Measurements from ENCODE around the gene COL24A1.
"Not testable (repeated sequence)": the region's sequence is repeated elsewhere in the genome, so short reads cannot be mapped to it uniquely, and the experiment has no call there.

Gene COL24A1

DNA sequence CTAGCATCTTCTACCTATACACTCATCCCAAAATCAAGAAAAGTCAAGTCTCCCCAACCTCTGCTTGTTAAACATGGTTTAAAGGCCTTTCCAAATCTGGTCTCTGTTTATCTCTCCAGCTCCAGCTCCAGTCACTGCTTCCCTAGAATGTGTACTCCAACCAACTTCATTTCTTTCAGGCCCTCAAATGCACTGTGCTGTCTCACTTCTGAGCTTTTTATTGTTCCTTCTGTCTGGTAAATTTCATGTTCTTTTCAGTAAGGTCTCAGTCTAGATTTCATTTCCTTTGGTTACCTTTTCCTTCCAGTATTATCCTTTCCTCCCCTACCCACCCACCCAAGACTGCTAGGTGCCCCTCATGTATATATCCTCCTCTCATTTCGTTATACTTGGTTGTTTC is 3.7 kb downstream of the COL24A1 start:
- no peak for DNase-seq

DNA sequence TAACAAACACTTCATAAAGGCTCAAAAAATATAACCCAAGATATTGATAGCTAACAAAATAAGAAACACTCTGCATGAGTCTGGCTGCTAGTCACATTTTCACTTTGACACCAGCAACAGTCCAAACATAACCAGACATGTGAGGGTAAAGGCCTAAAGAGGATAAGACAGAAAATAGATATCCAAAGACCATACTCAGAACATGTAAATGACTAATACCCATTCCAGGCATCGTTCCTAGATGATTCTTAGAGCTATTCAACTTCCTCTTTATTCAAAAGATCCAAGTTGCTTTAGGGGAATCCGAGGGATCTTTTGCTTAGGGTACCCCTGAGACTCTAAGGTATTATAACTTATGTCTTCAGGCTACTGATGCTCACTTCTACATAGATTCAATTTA is 5.1 kb downstream of the COL24A1 start:
- DNase-seq = no peak

DNA sequence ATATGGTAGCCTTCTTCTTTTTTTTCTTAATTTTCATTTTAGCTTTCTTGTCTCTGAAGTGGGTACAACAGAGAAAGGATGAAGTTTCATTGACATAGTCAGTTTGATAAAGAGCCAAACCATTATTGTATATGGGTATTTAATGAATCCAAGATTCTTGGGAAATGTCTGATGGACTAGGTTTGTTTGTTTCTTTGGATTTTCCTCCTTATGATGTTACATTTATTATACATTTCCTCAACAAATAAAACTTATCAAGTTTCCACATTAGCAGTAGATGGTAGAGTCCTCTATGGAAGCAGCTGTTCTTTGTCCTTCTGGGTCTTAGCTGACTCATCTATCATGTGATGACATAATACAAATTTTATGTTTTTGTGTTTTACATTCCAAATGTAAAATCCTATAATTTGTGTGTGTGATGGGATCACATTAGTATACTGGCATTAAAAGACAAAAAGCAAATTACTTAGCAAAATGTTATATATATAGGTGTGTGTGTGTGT is 6.0 kb downstream of the COL24A1 start:
- DNase-seq = no peak

DNA sequence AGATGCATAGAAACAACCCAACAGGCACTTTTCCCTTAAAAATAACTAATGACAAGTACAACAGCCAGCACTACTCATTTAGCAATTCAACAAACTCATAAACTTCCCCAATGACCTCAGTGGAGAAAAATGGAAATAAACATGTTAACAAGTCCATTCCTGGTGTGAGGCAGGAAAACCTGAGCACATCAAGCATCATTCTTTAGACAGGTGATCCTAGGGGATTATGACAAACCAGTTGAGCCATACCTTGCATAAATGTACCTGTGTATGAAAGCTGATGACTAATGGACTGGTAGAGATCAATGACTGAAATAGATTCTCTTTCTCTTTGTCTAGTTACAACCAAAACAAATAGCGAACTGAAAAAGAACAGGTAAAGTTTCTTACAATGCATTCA is 7.0 kb downstream of the COL24A1 start:
- DNase-seq = no peak

DNA sequence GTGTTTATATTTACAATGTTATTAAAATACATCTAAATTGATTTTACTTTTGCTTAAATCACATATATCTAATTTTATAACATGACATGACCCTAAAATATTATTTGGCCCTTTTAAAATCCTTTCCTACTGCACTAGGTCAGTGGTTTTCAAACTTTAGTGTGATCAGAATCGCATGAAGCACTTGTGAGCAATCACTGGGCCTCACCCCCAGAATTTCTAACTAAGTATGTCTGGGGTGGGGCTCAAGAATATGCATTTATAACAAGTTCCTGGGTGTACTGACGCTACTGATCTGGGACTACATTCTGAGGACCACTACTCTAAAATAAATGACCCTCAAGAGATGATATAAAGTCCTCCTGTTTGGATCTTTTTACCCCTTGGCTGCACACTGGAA is 8.8 kb downstream of the COL24A1 start:
- DNase-seq = no peak

DNA sequence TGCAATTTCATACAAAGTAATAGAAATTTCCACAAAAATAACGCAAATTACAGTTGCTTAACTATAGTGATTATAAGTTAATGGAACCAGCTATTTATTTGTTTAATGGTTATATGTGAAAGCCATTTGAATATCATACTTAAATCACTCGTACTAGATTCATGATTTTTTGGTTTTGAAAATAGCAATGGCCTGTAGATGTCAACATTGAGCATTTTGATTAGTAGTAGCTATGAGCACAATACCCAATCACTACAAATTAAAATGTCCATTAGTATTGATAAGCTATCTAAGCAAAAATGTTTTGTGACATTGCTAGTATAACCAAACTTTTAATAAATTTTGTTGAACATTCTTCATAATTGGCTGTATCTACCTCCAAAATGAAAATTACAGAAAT is 10.0 kb downstream of the COL24A1 start:
- no peak for DNase-seq

DNA sequence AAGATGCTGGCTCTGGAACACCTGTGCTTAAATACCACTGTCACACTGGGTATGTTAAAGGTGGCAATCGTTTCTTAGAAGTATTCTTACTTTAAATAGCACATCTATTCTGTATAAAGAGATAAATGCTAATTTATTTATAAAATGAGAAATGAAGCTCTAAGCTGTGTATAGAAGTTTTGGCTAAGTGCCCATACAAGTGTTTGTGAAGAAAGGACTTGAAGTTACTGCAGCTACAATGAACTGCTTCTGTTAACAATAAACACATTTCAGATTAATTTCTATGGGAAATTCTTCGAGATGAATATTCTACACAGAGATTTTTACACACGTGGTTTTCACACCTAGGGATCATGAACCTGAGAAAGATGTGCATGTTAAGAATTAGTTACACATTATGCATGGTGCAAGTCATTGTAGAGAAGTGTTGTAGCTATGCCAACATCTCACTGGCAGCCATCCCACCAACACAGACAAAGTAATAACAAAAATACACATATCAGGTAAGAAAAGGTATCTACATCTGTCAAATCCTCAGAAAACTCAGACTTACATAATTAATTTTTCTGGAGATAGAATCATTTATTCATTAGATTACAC is 16.2 kb downstream of the COL24A1 start:
- no peak for DNase-seq

DNA sequence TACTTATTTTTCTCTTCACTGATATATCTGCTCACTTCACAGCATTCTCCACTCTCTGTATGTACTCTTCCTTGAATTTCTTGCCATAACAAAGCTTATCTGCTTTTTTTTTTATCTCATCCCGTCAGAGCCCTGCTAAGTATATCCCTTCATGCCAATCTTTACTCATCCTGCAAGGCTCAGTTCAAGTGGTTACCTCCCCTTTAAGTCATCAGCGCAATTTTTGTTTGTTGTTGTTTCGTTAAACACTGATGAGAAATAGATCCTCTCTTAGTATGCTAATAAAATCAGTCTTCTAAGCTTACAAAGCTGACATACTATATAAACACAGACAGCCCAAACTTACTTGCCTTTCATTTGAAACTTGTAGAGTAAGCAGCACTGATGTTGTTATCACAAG is 17.8 kb downstream of the COL24A1 start:
- no peak for DNase-seq

DNA sequence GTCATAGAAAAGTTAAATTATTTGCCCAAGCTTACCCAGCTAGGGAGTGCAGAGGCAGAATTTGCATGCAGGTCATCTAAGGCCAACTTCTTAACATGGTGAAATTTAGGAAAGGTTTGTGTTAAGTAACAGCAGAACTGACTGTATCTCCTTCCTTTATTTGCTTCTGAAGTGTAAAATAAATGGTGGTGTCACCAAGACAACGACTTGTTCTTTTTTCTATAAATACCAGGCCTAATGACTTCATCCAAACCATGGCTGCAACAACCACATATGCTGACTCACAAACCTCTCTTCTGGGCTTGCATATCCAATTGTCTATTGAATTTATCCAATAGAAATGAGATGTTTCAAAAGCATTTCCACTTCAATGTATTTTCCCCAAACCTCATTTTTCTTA is 19.1 kb downstream of the COL24A1 start:
- no peak for DNase-seq

DNA sequence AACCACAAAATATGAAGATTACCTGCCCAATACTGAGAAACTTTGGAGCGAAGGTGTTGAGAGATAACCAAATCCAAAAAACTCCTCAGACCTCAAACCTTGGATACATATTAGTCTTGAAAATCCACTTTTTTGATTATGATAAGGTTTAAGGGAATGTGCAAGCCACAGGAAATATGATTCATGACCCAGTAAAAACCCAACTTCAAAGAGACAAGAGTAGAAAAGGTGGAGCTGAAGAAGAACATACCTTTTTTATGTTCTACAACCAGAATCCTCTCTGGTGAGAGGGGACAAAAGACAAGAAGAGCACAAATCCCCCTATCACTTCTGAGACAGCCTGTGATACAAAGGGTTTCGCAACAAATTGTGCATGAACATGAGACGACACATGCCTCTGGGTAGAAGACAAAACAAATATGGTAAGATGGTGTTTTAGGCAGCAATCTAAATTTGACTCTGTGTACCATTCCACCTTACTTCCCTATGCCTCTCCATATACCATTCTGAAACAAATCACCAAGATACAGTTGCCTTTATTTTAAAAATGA is 37.3 kb downstream of the COL24A1 start:
- no peak for DNase-seq

DNA sequence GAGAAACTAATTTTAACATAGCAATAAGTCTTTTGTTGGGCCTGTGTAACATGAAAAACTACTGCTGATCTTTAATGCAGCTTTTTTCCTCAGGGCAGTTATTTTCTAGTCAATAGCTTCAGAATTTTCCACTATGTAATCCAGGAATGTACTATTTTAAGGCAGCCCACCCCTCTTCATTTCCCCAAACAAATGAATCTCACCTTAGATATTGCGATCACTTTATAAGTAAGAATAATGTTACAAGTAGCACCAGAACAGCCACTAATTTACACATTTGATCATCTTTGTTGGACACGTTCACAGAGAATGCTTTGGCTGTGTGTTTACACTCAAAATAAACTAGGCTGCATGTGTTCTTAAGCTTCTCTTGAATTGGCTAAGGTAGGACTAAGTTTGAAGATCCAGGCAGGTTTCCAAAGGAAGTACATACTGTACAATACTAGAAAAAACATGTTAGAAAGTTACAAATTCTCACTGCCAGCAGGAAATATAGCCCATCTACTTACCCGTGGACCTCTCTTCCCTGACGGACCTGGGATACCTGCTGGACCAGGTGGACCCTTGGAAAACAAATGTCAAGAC is 41.7 kb downstream of the COL24A1 start:
- DNase-seq = no peak

DNA sequence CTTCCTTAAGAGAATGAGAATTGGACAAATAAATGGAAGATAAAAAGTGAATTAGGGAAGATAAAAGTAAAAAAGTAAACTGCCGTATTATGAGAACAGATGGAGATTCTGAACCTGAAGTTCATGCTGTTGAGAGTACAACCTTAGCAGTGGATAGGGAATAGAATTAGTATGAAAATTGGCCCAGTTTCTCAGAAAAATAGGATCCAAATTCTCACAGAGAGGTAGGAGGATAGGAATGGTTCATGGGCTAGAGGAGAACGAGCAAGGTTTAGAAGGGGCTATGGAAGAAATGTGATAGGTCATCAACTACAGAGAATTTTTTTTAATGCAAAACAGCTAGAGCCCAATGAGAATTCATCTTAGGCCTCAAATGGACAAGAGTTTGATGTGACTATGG is 42.3 kb downstream of the COL24A1 start:
- no peak for DNase-seq

DNA sequence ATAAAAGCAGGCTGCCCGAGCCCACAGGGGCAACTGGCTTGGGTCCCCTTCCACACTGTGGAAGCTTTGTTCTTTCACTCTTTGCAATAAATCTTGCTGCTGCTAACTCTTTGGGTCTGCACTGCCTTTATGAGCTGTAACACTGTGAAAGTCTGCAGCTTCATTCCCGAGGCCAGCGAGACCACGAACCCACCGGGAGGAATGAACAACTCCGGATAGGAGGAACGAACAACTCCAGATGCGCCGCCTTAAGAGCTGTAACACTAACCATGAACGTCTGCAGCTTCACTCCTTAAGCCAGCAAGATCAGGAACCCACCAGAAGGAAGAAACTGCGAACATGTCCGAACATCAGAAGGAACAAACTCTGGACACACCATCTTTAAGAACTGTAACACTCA is 45.0 kb downstream of the COL24A1 start:
- not testable (repeated sequence) for DNase-seq

DNA sequence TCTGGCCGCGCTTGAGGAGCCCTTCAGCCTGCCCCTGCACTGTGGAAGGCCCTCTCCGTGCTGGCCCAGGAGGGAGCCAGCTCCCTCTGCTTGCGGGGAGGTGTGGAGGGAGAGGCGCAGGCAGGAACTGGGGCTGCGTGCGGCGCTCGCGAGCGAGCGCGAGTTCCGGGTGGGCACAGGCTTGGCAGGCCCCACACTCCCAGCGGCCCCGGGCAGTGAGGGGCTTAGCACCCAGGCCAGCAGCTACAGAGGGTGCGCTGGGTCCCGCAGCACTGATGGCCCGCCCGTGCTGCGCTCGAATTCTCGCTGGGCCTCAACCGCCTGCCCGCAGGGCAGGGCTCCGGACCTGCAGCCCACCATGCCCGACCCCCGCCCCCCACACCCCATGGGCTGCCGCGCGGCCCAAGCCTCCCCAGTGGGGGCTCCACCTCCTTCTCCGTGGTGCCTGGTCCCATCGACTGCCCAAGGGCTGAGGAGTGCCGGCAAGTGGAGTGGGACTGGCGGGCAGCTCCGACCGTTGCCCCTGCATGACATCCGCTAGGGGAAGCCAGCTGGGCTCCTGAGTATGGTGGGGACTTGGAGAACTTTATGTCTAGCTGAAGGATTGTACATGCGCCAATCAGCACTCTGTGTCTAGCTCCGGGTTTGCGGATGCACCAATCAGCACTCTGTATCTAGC is 46.0 kb downstream of the COL24A1 start:
- no peak for DNase-seq

DNA sequence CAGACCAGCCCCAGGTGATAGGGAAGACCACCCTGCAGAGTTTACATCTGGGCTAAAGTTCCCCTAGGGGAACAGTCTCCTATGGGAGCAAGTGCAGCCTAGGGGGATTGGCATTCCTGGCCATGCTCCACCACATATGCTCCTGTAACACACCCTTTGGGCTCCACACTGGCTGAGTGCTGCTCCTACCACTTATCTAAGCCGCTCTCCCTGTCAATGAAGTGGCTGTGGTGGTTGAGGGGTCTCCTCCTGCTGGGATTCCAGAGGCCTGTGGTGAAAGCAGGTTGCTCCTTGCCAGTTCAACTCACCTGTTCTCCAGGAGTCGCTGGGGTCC is 51.1 kb downstream of the COL24A1 start:
- no peak for DNase-seq

DNA sequence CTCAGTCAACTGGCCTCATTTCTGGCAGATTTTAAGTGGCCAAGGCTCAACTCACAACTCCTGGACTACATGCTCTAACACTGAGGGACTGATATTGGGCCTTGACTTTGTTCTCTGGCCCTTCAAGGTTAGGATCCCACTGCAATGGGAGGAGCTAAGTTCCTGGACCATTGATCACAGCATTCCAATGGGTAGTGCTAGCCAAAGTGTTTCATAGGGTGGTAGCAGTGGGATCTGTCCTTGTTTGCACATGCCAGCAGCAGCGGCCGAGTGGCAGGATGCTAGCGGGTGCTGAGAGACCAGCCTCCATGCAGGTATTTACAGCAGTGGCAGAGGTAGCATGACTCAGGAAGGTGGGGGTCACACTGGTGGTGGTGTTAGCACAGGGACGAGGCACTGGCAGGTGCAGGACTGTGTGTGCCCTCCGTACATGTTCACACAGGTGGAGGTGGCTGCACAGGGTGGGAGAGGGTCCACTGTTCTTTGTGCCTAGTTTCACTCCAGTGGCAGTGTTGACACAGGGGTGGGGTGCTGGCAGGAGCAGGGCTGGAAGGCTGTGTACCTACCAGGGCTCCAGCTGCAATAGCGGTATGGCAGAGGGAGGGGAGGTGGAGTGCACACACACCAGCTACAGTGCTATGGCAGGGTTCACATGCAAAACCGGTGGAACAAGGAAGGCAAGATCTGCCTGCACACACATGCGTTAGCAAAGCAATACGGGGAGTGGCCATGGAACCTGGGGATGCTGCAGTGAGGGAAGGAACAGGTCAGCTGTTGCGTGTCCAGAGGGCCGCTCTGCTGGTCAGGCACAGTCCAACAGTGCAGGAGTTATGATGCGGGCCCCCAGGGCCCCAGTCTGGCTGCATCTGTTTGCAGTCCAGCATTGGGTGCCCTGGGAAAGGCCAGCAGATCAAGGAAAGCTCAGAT is 51.7 kb downstream of the COL24A1 start:
- no peak for DNase-seq

DNA sequence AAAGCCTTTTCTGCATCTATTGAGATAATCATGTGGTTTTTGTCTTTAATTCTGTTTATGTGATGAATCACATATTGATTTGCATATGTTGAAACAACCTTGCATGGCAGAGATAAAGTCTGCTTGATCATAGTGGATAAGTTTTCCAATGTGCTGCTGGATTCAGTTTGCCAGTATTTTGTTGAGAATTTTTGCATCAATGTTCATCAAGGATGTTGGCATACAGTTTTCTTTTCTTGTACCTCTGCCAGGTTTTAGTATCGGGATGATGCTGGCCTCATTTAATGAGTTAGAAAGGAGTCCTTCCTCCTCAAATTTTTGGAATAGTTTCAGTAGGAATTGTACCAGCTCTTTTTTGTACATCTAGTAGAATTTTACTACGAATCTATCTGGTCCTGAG is 55.0 kb downstream of the COL24A1 start:
- no peak for DNase-seq

DNA sequence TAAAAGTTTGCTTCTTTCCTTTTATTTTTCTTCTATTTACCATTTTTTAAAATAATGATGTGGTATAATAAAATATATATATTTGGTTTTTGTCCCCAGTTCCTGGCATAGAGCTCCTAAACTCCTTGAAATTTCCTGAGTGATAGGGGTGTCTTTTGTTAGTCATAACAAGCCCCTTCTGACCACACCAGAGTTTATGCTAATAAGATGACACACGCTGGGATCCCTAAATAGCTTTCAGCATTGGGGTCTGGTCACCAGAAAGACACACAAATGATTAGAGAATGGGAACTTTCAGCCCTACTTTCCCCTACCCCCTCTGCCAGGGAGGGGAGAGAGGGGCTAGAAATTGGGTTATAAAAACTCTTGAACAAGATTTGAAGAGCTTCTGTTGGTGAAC is 56.2 kb downstream of the COL24A1 start:
- no peak for DNase-seq

DNA sequence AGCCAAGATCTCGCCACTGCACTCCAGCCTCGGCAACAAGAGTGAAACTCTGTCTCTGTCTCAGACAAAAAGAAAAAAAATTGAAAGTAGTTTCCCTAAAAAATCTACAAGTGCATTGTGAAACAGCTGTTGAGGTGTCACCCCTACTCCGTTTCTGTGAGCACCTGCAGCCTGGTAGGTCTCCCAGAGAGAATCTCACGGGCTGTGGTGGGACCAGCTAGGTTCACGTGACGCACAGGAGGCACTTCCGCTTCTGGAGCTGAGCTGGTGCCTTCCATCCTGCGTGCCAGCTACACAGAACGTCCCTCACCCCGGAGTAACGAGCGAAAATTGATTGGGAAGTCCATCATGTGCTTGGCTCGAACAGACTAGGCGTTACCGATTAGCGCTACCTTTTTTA is 66.8 kb downstream of the COL24A1 start:
- no peak for DNase-seq

DNA sequence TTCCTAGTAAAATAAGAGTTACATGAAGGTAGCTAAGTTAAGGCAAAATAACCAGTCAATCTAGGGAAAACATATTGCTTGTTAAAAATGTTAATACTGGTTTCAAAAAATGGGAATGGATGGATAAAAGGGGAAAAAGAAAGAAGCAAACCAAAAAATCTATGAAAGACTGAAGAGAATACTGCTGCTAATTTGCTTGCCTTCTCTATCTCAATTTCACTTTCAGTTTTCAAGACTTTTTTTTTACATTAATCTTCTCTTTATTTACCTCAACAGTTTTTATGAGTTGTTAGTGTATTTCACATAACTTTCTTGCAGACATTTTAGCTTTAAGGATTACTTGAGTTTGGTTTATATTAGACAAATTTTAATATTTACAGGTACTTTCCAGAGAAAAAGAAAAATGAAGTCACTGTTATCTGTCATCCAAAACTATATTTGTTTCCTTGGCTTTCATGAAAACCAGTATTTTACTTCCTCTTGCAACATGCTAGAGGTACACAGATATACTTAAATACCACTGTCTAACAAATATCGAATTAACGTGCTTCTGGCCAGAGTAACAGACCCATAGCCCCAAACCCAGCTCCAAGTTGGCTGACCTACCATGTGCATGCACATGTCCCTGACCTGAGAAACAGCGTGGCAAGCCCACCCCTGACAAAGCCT is 70.7 kb downstream of the COL24A1 start:
- no peak for DNase-seq

DNA sequence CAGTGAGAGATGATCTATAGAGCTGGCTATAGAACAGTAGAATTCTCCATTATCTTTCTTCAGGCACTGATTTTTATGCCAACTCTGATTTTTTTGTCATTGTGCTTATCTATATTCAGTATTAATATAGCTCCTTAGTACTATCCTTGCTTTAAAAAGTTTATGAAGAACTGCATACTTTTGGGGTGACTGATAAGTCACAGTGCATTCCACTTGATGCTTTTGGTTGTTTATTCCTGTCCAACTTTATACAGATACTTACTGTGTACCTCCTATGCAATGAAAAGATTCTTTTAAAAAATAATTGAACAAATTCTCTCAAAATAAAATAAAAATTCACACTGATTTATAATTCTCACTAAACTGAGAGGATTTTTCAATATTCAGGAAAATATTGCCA is 71.6 kb downstream of the COL24A1 start:
- DNase-seq = no peak

DNA sequence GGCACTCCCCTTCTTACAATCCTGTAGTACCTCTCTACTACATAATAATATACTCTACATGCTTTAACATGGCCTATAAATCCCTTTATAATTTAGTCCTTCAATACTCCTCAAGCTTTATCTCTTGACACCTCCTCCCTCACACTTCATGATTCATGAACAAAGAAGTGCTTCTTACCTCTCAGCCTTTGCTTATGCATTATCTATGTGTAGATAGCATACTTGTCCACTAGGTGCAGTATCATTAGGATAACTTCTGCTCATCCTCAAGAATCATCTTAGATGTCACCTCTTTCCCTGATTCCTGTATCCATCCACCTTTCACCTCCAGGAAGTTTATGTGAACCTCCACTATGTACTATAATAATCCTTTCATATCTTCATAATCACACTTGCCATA is 74.4 kb downstream of the COL24A1 start:
- no peak for DNase-seq

DNA sequence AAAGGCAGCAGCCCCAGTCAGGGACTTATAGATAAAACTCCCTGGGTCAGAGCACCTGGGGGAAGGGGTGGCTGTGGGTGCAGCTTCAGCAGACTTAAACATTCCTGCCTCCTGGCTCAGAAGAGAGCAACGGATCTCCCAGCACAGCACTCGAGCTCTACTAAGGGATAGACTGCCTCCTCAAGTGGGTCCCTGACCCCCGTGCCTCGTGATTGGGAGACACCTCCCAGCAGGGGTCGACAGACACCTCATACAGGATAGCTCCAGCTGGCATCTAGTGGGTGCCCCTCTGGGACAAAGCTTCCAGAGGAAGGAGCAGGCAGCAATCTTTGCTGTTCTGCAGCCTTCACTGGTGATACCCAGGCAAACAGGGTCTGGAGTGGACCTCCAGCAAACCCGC is 84.1 kb downstream of the COL24A1 start:
- DNase-seq = not testable (repeated sequence)

Data from right hindlimb (tissue), 1 donor.